GM21423 (cell line): ENCODE data around the gene ZNF28.
A peak's percentile ranks its signal among the peaks of the same experiment; 100 is the strongest.
"Not testable (repeated sequence)": the region's sequence is repeated elsewhere in the genome, so short reads cannot be mapped to it uniquely, and the experiment has no call there.

ENCODE experiments used
- ATAC-seq: cut with Tn5 transposase; IDR thresholded peaks from one replicate; pipeline ENCODE4 v1.9.1; 2021; ENCODE audit warnings: mild to moderate bottlenecking, moderate library complexity; ENCODE audit not compliant: unreplicated experiment

The ZNF28 gene

DNA sequence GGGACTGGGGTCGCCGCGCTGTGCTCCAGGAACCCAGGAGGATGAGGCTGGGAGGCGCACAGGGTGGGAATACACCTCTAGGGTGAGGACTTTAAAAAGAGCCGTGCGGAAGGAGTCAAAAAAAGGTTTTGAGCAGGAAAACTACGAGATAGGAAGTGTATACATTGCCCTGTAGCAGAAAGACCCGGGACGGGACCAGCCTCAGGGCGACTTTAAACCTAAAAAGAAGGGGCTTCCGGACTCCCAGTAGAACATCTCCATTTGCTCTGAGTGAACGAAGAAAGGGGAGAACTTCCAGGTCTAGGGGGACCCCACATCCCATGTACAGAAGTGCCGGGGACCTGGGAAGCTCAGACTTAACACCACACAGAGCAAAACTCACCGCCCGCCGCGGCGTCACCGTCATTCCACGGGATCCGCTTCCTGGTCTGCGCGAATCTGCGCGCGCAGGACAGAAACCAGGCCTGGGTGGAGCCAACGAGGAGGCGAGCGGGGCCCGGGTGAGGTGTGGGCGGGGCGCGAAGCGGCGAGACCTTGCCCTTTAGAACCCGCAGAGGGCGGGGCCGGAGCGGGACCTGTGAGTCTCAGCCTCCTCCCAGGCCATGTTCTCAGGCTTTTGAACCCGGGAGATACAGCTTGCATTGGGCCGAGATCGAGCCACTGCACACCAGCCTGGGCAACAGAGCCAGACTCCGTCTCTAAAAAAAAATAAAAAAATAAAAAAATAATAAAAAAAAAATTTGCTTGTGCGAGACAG is at the start of gene ZNF28:
TSS of gene ZNF28 (minus strand) at position 430 of the 757 bp plus-strand sequence. CDS start 3,675 bp downstream, outside the sequence.
- peak; percentile 99 for ATAC-seq

GRCh38 chr19:52868031-52868430 is 46.6 kb upstream of the ZNF28 start:
- ATAC-seq: not testable (repeated sequence)

- peak; percentile 99 for ATAC-seq
These were observed 36.2 kb upstream of the ZNF28 start, which contains the start of gene ZNF468 for GRCh38 chr19:52857378-52858191. Gene ZNF468 (minus strand): TSS chr19:52857619. CDS start chr19:52854272, 3,347 bp downstream.

DNA sequence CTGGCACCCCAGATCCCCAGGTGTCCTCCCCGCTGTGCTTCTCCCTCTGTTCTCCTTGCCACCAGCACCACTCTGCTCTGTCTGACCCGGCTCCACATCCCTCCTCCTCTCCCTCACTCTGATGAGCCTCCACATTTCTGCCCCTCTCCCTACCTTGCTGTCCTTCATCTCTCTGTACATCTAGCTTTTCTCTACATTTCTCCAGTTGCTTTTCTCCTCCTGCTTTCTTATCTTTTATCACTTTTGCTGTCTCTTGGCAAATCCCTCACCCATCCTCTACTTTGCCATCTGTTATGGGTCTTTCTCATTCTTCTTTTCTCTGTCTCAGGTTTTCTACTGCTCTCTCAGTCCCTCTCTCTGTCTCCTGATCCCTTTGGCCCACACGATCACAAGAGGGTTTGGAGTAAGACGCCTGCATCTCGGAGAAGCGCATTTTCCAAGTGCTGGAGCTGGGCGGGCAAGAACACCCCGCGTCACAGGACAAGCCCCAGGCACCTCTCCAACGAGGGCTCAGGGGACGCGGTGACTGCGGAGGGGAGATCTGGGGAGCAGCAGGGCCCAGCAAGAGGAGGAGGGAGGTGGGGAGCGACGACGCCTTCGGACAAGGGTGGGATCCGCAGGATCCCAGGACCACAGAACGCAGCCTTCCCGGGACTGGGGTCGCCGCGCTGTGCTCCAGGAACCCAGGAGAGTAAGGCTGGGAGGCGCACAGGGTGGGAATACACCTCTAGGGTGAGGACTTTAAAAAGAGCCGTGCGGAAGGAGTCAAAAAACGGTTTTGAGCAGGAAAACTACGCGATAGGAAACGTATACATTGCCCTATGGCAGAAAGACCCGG is 35.3 kb upstream of the ZNF28 start:
- ATAC-seq: not testable (repeated sequence)

GRCh38 chr19:52847352-52847751 is 25.9 kb upstream of the ZNF28 start:
- ATAC-seq: not testable (repeated sequence)

GRCh38 chr19:52840825-52841465 is 19.5 kb upstream of the ZNF28 start:
- not testable (repeated sequence) for ATAC-seq

GRCh38 chr19:52834289-52834688 is 12.9 kb upstream of the ZNF28 start:
- not testable (repeated sequence) for ATAC-seq

GRCh38 chr19:52833541-52833940 is 12.1 kb upstream of the ZNF28 start:
- not testable (repeated sequence) for ATAC-seq

- not testable (repeated sequence) for ATAC-seq
These were observed 8.4 kb upstream of the ZNF28 start for GRCh38 chr19:52829866-52830265.

GRCh38 chr19:52825765-52826164 is 4.3 kb upstream of the ZNF28 start:
- ATAC-seq: no peak

GRCh38 chr19:52823676-52824075 is 2.2 kb upstream of the ZNF28 start:
- no peak for ATAC-seq

DNA sequence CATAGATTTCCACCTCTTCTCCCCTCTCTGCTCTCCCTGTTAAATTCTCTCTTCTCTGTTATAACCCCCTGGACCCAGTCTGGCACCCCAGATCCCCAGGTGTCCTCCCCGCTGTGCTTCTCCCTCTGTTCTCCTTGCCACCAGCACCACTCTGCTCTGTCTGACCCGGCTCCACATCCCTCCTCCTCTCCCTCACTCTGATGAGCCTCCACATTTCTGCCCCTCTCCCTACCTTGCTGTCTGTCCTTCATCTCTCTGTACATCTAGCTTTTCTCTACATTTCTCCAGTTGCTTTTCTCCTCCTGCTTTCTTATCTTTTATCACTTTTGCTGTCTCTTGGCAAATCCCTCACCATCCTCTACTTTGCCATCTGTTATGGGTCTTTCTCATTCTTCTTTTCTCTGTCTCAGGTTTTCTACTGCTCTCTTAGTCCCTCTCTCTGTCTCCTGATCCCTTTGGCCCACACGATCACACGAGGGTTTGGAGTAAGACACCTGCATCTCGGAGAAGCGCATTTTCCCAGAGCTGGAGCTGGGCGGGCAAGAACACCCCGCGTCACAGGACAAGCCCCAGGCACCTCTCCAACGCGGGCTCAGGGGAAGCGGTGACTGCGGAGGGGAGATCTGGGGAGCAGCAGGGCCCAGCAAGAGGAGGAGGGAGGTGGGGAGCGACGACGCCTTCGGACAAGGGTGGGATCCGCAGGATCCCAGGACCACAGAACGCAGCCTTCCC is 795 bp downstream of the ZNF28 start:
- ATAC-seq: peak; percentile 22

DNA sequence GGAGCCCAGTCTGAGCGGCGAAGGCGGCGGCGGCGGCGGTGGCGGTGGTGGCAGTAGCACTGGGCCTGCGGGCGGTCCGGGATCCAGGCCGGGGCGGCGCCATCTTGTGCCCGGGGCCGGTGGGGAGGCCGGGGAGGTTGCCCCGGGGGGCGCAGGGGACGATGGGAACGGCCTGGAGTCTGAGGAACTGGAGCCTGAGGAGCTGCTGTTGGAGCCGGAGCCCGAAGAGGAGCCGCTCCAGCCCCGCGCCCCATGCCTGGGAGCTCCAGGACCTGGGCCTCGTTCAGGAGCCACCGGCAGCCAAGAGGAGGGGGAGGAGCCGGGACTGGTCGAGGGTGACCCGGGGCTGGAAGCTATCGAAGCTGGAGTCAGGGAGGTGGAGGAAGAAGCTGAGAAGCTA is 11.6 kb downstream of the ZNF28 start:
- no peak for ATAC-seq

GRCh38 chr19:52799950-52800640 is 21.3 kb downstream of the ZNF28 start:
- not testable (repeated sequence) for ATAC-seq

GRCh38 chr19:52789440-52789839 is 32.0 kb downstream of the ZNF28 start:
- no peak for ATAC-seq

DNA sequence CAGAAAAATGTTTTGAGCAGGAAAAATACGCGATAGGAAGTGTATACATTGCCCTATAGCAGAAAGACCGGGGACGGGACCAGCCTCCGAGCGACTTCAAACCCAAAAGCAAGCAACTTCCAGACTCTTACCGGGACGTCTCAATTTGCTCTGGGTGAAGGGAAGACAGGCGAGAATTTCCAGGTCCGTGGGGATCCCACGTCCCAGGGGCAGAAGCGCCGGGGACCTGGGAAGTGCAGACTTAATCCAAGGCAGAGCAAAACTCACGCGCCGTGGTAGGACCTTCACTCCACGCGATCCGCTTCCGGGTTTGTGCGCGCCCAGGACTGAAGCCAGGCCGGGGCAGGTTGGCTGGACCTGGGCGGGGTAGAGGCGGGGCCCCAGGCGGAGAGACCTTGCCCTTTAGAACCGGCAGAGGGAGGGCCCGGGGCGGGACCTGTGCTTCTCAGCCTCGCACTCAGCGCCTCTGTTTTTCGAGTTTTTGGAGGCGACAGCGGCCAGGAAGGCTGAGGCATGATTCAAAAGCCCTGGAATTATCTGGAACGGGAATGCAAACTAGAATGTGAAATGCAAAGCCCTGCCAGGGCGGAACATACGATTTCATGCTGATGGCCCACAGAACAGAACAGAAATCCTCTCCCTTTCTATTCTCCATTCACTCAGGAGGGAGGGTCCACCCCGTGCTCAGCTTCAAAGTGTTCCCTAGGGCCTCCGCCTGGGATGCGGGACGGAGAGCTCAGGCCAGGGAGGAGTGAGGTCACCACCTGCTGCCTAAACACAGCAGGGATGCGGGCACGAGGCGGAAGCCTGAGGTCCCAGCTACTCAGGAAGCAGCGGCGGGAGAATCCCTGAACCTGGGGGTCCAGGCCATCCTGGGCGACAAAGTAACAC is 34.7 kb downstream of the ZNF28 start, which contains the start of gene ZNF600:
TSS of gene ZNF600 (minus strand) at position 328 of the 891 bp plus-strand sequence. CDS start 7,903 bp downstream, outside the sequence.
- peak; percentile 87 for ATAC-seq

GRCh38 chr19:52786078-52786463 is 35.4 kb downstream of the ZNF28 start:
- peak; percentile 22 for ATAC-seq

DNA sequence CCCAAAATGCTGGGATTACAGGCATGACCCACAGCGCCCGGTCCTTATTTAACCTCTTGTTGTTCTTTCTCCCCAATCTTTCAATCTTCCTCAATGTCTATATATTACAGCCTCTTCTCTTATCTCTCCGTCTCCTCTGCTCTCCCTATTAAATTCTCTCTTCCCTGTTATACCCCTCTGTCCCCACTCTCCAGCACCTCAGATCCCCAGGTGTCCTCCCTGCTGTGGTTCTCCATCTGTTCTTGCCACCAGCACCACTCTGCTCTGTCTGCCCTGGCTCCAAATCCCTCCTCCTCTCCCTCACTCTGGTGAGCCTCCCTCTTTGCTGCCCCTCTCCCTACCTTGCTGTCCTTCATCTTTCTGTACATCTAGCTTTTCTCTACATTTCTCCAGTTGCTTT is 35.9 kb downstream of the ZNF28 start:
- no peak for ATAC-seq
